ENCODE data around the gene ANTXR1.
A peak's percentile ranks its signal among the peaks of the same experiment; 100 is the strongest.
"Not testable (repeated sequence)": the region's sequence is repeated elsewhere in the genome, so short reads cannot be mapped to it uniquely, and the experiment has no call there.

The ANTXR1 gene

DNA sequence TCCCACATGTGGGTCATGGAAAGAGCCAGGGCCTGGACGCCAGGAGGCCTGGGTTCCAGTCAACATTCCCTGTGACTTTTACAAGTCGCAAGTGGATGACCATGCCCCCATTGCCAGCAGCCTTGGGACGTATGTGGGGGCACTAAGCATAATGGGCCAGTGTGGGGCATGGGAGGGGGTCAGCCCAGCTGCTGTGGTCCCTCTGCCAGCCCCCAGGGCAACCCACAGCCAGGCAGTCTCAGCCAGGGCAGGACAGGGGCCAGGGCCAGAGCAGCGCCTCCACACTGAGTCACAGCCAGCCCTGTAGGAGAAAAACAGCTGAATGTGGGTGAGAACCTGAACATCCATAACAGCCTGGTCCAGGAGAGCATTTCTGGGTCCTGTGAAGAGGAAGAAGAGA lies 200.8 kb downstream of the ANTXR1 start:
- DNase-seq: no peak

- DNase-seq: no peak
Measured at GRCh38 chr2:69214898-69215297, 201.9 kb downstream of the ANTXR1 start.

DNA sequence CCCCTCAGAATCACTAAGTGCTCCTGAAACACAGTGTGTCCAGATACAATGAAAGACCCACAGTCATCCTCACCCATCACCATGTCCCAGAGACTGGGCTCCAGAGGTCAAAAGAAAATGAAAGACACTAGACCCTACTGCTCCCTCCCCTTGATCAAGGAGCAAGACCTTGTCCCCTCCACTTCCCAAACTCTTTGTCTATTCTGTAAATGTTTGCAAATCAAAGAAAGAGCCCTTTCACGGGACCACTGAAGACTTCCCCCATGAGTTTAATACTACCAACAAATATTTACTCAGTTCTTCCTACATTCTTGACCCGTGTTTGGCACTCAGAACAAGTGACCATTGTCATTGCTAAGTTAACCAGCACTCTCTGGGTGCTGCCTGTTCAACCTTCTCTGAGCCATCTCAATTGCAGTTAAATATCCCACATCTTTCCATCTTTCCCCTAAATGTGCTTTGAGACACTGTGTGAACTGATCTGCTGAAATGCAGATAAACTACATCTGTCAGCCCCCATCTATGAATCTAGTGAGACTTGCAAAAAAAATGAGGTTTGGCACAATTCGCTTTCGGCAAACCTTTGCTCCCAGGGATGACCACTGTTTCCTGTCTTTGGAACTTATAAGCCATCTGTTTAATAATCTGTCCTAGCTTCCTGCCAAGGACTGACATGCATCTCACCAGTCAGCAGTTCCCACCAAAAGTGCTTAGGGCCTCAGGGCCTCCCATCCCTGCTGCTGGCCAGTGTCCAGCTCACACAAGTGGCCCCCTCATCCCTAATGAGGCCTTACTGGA lies 203.8 kb downstream of the ANTXR1 start:
- DNase-seq: no peak

- DNase-seq: no peak
Measured at GRCh38 chr2:69217333-69218080, 204.5 kb downstream of the ANTXR1 start.

DNA sequence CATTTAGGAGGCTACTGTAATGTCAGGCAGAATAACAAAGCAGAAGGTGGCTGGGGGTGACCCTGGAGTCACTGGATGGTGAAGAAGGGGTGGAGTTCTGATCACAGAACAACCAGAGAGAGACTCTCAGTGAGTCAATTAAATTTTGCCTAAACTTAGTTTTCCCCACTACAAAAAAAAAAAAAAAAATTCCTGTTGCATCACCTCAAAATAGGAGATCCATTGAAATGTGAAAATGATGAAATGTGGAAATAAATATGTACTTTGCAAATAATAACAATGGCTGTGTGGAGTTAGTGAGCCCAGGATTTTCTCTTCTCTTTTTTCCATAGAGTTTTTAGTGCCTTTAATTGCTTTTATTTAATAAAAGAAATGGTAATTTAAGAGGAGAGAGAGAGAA lies 208.5 kb downstream of the ANTXR1 start:
- no peak for DNase-seq

GRCh38 chr2:69221960-69222751 lies 209.2 kb downstream of the ANTXR1 start:
- DNase-seq: no peak

DNA sequence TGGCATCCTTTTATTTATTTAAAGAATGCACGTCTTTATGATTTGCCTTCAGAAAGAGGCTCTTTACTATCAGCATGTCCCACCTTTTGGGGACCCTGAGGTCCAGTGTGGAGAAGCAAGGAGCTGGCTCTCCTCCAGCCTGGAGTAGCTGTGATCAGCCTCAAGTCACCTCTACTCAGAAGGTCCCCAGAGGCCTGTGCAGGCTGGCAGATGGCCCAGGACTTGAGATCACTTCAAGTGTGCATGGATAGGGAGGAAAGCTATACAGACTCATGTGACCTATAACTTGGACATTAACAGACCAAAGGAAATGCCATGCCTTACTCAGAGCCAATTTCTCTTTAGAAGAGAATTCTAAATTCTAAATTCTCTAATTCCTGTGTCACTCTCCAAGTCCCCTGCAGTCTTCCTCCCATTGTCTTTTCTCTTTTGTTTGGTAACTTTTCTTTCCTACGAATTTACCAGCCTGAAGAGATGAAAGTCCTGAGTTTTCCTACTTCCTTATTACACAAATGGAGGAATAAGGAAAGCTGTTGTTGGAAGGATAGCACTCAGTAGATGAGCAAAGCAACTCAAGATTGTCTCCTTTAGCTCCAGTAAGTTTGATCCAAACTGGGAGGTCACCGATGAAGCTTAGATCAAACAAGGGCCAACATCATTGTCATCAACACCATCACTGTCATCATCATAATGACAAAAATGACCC lies 210.1 kb downstream of the ANTXR1 start:
- peak; percentile 61 for DNase-seq

- DNase-seq: no peak
Measured at GRCh38 chr2:69223759-69224511, 211.0 kb downstream of the ANTXR1 start.

DNA sequence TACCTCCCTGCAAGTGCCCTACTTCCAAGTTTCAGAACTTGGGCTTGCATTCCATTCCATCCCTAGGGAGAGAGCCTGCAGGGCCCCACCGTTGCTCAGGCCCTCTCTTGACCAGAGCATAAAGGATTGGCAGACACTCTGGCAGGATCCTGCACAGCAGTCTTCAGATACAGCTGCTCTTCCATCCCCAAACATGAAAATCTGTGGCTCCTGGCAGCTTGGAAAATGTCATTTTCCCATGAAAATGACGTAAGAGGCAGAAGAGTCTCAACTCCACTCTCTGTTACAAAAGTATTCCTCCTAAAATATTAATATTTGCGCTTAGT lies 211.5 kb downstream of the ANTXR1 start:
- no peak for DNase-seq

- DNase-seq: no peak
Measured at GRCh38 chr2:69225933-69226332, 213.0 kb downstream of the ANTXR1 start.

GRCh38 chr2:69226903-69227302 lies 213.9 kb downstream of the ANTXR1 start:
- no peak for DNase-seq

- DNase-seq: no peak
Measured at GRCh38 chr2:69227716-69228115, 214.7 kb downstream of the ANTXR1 start.

DNA sequence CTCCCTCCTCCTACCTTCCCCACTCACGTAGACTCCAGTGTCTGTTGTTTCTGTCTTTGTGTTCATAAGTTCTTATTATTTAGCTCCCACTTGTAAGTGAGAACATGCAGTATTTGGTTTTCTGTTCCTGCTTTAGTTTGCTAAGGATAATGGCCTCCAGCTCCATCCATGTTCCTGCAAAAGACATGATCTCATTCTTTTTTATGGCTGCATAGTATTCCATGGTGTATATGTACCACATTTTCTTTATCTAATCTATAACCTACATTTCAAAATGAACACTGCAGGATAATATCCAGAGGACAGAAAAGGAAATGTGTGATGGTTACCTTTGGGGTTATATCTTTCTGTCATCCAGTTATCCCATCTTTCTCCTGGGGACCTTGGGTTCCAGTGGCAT lies 218.0 kb downstream of the ANTXR1 start:
- DNase-seq: not testable (repeated sequence)

- no peak for DNase-seq
Measured at GRCh38 chr2:69231612-69232277, 218.8 kb downstream of the ANTXR1 start.

DNA sequence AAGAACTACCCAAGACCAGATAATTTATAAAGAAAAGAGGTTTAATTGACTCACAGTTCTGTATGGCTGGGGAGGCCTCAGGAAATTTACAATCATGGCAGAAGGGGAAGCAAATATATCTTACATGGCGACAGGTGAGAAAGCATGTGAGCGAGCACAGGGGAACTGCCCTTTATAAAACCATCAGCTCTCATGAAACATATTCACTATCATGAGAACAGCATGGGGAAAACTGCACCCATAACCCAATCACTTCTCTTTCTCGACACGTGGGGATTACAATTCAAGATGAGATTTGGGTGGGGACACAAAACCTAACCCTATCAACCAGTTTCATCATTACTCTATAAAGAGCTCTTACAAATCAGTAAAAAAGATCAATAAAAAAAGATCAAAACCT lies 222.9 kb downstream of the ANTXR1 start:
- not testable (repeated sequence) for DNase-seq

DNA sequence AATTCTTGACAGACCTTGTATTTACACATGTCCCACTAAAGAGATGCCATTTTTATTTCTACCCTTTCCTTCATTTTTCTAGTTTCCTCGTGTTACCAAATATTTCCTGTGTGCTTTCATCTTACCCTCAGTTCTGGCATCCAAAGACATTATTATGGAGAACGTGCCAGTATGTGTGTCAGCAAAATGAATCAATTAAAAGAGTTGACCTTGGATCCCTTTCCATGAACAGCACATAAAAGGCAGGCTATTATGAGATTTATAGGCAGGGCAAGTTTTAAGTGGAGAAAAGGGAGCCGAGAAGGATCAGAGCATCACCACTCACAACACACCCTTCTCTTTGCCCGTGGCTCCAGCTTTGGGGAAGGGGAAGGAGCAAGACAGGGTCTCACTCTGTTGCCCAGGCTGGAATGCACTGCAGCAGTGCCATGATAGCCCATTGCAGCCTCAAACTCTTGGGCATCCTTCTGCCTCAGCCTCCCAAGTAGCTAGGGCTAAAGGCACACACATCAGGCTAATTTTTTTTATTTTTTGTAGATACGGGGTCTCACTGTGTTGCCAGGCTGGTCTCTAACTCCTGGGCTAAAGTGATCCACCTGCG lies 224.2 kb downstream of the ANTXR1 start:
- DNase-seq: no peak

GRCh38 chr2:69238449-69239031 lies 225.6 kb downstream of the ANTXR1 start:
- DNase-seq: no peak

- peak; percentile 61 for DNase-seq
Measured at GRCh38 chr2:69241093-69241492, 228.1 kb downstream of the ANTXR1 start.

DNA sequence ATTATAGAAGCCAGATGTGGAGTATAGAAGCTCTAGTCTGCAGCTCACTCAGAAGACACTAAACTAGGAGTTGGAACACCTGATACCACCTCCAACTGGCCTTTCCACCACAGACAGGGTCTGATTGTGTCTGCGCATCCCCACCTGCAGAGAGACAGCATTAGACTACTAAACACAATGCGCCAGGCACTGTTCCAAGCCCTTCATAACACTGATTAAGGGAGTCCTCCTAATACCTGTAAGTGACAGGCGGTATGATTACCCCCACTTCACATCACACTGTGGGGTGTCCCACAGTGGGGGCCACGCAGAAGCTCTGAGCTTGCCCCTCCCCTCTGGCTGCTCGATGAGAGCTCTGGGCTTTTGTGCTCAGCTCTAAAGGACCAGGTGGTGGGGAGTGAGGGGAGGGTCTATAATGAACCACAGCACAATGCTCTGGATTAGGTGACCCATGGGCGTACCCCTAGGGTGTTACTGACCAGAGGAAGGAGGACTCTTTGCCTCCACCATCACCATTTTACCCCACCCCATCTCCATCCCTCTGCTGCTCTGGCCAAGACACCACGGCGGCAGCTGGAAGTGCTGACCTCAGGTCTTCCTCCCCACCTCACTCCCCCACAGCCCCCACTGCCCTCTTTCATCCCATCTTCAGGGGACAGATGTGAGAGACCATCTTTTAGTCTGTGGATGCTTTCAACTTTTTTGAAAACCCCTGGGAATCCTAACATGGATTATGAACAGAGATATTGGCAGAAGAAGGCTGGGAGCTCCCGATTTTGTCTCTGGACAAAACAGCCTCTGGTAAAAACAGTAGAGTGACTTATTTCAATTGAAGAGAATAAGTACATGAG lies 228.9 kb downstream of the ANTXR1 start:
- DNase-seq: peak; percentile 30

GRCh38 chr2:69242651-69243051 lies 229.7 kb downstream of the ANTXR1 start:
- DNase-seq: peak; percentile 73

Data from NCI-H82 (cell line).